Liver (tissue), 9 donors: ENCODE data around the gene DCUN1D3. TPM values are rescaled to one million over a fixed set of nuclear protein-coding genes. Genes with fewer than 3 reads are reported as not detected.

ENCODE experiments used
- DNase-seq: peaks from one replicate; pipeline ENCODE4 v3.0.0-alpha.2; 2017; ENCODE audit warnings: low spot score
- H3K27ac ChIP-seq, 2 donors: one replicate each; pipeline ENCODE4 v1.7.0; 2013; ENCODE audit warnings: inconsistent platforms in 2 of 2, low read length in 2 of 2, control low read depth in 1 of 2, low read depth in 1 of 2, mild to moderate bottlenecking in 1 of 2
- H3K27me3 ChIP-seq, 4 donors: one replicate each; pipeline versions ENCODE4 v1.6.1 to v1.7.0; 2013; ENCODE audit warnings: low read length in 3 of 4, inconsistent platforms in 1 of 4, mild to moderate bottlenecking in 1 of 4, moderate library complexity in 1 of 4; ENCODE audit not compliant: control insufficient read depth in 4 of 4, insufficient read depth in 4 of 4
- H3K36me3 ChIP-seq, 4 donors: one replicate each; pipeline versions ENCODE4 v1.6.1 to v1.7.0; 2013; ENCODE audit warnings: low read length in 3 of 4, mild to moderate bottlenecking in 3 of 4, low read depth in 1 of 4, moderate library complexity in 1 of 4; ENCODE audit not compliant: control insufficient read depth in 4 of 4, insufficient read depth in 3 of 4
- H3K4me1 ChIP-seq, 4 donors: one replicate each; pipeline versions ENCODE4 v1.6.1 to v1.7.0; 2013; ENCODE audit warnings: low read length in 3 of 4, mild to moderate bottlenecking in 3 of 4, moderate library complexity in 1 of 4; ENCODE audit not compliant: control insufficient read depth in 4 of 4, insufficient read depth in 4 of 4
- H3K4me3 ChIP-seq, 3 donors: one replicate each; pipeline versions ENCODE4 v1.6.1 to v1.7.0; 2013; ENCODE audit warnings: low read length in 3 of 3, control low read depth in 1 of 3, low read depth in 1 of 3, mild to moderate bottlenecking in 1 of 3
- H3K9ac ChIP-seq, 2 donors: one replicate each; pipeline ENCODE4 v1.7.0; 2013; ENCODE audit warnings: low read length in 2 of 2, mild to moderate bottlenecking in 2 of 2, moderate library complexity in 2 of 2, control low read depth in 1 of 2, low read depth in 1 of 2
- H3K9me3 ChIP-seq, 4 donors: one replicate each; pipeline versions ENCODE4 v1.6.1 to v1.7.0; 2013; ENCODE audit warnings: low read length in 3 of 4; ENCODE audit not compliant: control insufficient read depth in 4 of 4
- ATF3 ChIP-seq: IDR thresholded peaks from 2 replicates; pipeline ENCODE4 v1.6.1; 2016; ENCODE audit warnings: antibody characterized with exemption
- EGR1 ChIP-seq, 2 donors: IDR thresholded peaks; 2 replicates each; pipeline ENCODE4 v1.6.1; 2016 to 2018; ENCODE audit warnings: antibody characterized with exemption in 2 of 2, low read depth in 2 of 2
- FOXA1 ChIP-seq: IDR thresholded peaks from 2 replicates; pipeline ENCODE4 v1.6.1; 2016; ENCODE audit warnings: antibody characterized with exemption
- FOXA2 ChIP-seq: IDR thresholded peaks from 2 replicates; pipeline ENCODE4 v1.6.1; 2016; ENCODE audit warnings: antibody characterized with exemption
- GABPA ChIP-seq, 2 donors: IDR thresholded peaks in 1 of 2; conservative IDR thresholded peaks in 1 of 2; 2 replicates each; pipeline ENCODE4 v1.6.1; 2016; ENCODE audit warnings: antibody characterized with exemption in 2 of 2, mild to moderate bottlenecking in 1 of 2, moderate library complexity in 1 of 2
- HNF4A ChIP-seq, 2 donors: conservative IDR thresholded peaks; 2 replicates each; pipeline ENCODE4 v1.6.1; 2016; ENCODE audit warnings: antibody characterized with exemption in 2 of 2, mild to moderate bottlenecking in 2 of 2
- HNF4G ChIP-seq: IDR thresholded peaks from 2 replicates; pipeline ENCODE4 v1.6.1; 2016; ENCODE audit warnings: antibody characterized with exemption
- JUND ChIP-seq, 2 donors: IDR thresholded peaks; 2 replicates each; pipeline ENCODE4 v1.6.1; 2016; ENCODE audit warnings: antibody characterized with exemption in 2 of 2
- MAX ChIP-seq: IDR thresholded peaks from 2 replicates; pipeline ENCODE4 v1.6.1; 2016; ENCODE audit warnings: antibody characterized with exemption
- NR2F2 ChIP-seq: IDR thresholded peaks from 2 replicates; pipeline ENCODE4 v1.6.1; 2016; ENCODE audit warnings: antibody characterized with exemption
- RAD21 ChIP-seq, 2 donors: IDR thresholded peaks; 2 replicates each; pipeline ENCODE4 v1.6.1; 2016; ENCODE audit warnings: antibody characterized with exemption in 2 of 2, mild to moderate bottlenecking in 2 of 2
- REST ChIP-seq: IDR thresholded peaks from 2 replicates; pipeline ENCODE4 v1.6.1; 2016; ENCODE audit warnings: antibody characterized with exemption, mild to moderate bottlenecking
- RXRA ChIP-seq, 2 donors: IDR thresholded peaks; 2 replicates each; pipeline ENCODE4 v1.6.1; 2017 to 2018; ENCODE audit warnings: antibody characterized with exemption in 2 of 2, mild to moderate bottlenecking in 1 of 2
- SP1 ChIP-seq: IDR thresholded peaks from 2 replicates; pipeline ENCODE4 v1.6.1; 2018; ENCODE audit warnings: antibody characterized with exemption, mild to moderate bottlenecking
- TAF1 ChIP-seq: conservative IDR thresholded peaks from 2 replicates; pipeline ENCODE4 v1.6.1; 2016; ENCODE audit warnings: antibody characterized with exemption, mild to moderate bottlenecking
- YY1 ChIP-seq: IDR thresholded peaks from 2 replicates; pipeline ENCODE4 v1.6.1; 2016; ENCODE audit warnings: antibody characterized with exemption, mild to moderate bottlenecking
- ZBTB33 ChIP-seq: IDR thresholded peaks from 2 replicates; pipeline ENCODE4 v1.6.1; 2016; ENCODE audit warnings: antibody characterized with exemption
- WGBS: extraction: QIAGEN DNeasy Blood & Tissue Kit; methylation state at CpG from one replicate; pipeline ENCODE4 v1.1.7; 2013; 5-methylcytosine and 5-hydroxymethylcytosine counted together
- polyA plus RNA-seq, 2 donors: library from polyadenylated mRNA; stranded (reverse) in 1 of 2; unstranded in 1 of 2; fragments of 200-250 nt in 1 of 2; fragments of >200 nt in 1 of 2; fragmentation: Nextera tagmentation in 1 of 2; extraction: Ambion mirVana in 1 of 2; gene quantifications; one replicate each; pipeline versions ENCODE4 v1.2.1 to v1.2.3, GENCODE V29; 2013 to 2015
- total RNA-seq, 2 donors: library from RNA; depleted of rRNA; stranded (reverse); fragments of >200 nt; gene quantifications; one replicate each; pipeline ENCODE4 v1.2.3, GENCODE V29; 2014
- TF ChIP-seq, protein P1 (sequence below): fragments of 150-350 bp; IDR thresholded peaks from 2 replicates; pipeline ENCODE4 v1.5.1; 2017; ENCODE audit warnings: improper control_type of control experiment, low read depth, low read length; ENCODE audit not compliant: missing input control
- donor health status: healthy.
- donor health status: healthy.
- donor health status: healthy.
- donor health status: healthy.
- donor health status: healthy.

Gene DCUN1D3
- total and polyA plus RNA-seq, 4 donors = 2.7 to 16.8 (median 4.8) TPM

- TF ChIP-seq ZBTB33 (no peak), FOXA2 (no peak)
Measured at GRCh38 chr16:20938426-20938825, 38.3 kb upstream of the DCUN1D3 start (continued).

GRCh38 chr16:20937736-20938135, 37.6 kb upstream of the DCUN1D3 start:
- Histone ChIP-seq H3K4me3 (no peak overlapping the region), H3K27ac (no peak overlapping the region), H3K9me3 (no peaks in the 10 kb centered on the region), H3K27me3 (no peaks in the 10 kb centered on the region), H3K4me1 (no peaks in the 10 kb centered on the region), H3K9ac (no peak overlapping the region), H3K36me3 (no peaks in the 10 kb centered on the region)
- no peak for DNase-seq
- TF ChIP-seq REST (no peak), TAF1 (no peak), GABPA (IDR thresholded peaks at IDR 0.05 in 1 of 2, conservative IDR thresholded peaks at IDR 0.05 in 1 of 2) (no peak), HNF4A (conservative IDR thresholded peaks at IDR 0.05) (no peak), FOXA1 (no peak), NR2F2 (no peak), YY1 (no peak), MAX (no peak), SP1 (no peak), RXRA (IDR thresholded peaks at IDR 0.05) (no peak), EGR1 (IDR thresholded peaks at IDR 0.05; ENCODE audit: low read depth in 2 of 2) (no peak), FOXA2 (no peak), JUND (IDR thresholded peaks at IDR 0.05) (no peak), RAD21 (IDR thresholded peaks at IDR 0.05) (no peak), ATF3 (no peak), ZBTB33 (no peak), HNF4G (no peak)
- TF ChIP-seq, protein P1, sequence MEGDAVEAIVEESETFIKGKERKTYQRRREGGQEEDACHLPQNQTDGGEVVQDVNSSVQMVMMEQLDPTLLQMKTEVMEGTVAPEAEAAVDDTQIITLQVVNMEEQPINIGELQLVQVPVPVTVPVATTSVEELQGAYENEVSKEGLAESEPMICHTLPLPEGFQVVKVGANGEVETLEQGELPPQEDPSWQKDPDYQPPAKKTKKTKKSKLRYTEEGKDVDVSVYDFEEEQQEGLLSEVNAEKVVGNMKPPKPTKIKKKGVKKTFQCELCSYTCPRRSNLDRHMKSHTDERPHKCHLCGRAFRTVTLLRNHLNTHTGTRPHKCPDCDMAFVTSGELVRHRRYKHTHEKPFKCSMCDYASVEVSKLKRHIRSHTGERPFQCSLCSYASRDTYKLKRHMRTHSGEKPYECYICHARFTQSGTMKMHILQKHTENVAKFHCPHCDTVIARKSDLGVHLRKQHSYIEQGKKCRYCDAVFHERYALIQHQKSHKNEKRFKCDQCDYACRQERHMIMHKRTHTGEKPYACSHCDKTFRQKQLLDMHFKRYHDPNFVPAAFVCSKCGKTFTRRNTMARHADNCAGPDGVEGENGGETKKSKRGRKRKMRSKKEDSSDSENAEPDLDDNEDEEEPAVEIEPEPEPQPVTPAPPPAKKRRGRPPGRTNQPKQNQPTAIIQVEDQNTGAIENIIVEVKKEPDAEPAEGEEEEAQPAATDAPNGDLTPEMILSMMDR = no peak
- 82% methylated on average over 6 of the region's 6 CpGs for WGBS
